K562 (cell line): Measurements from ENCODE around the gene TNFAIP8L1. TPM values are rescaled to one million over a fixed set of nuclear protein-coding genes. Genes with fewer than 3 reads are reported as not detected.

ENCODE experiments used
- ATAC-seq: fragments of 200-7000 bp; cut with Tn5 transposase; 3 replicates; pipeline ENCODE4 v1.9.1; 2020; ENCODE audit warnings: moderate library complexity
- BruUV-seq: library from RNA; stranded (reverse); fragments of 400-500 nt; replicated peaks from 2 replicates; lab custom pipeline; 2021; lab: Mats Ljungman, UMichigan
- CTCF ChIA-PET: fragments of 300-600 bp; formaldehyde crosslinking; extraction: SDS; loops from one replicate; lab custom pipeline; 2021; ENCODE audit warnings: low intra/inter-chr PET ratio; lab: Yijun Ruan, JAX
- POLR2A ChIA-PET: fragments of 300-600, 350-650 bp; sonication (Branson Sonifier 250); formaldehyde crosslinking; extraction: SDS; loops from one replicate; lab custom pipeline; 2021; ENCODE audit warnings: antibody characterized with exemption, inconsistent platforms; lab: Yijun Ruan, JAX
- DNase-seq, 4 experiments: peaks; one replicate each; pipeline versions ENCODE4 v3.0.0 to v3.0.0-alpha.2; 2011 to 2018; ENCODE audit warnings: low spot score in 3 of 4, mixed read lengths in 3 of 4; ENCODE audit errors: extremely low read depth in 1 of 4
- FAIRE-seq: peaks from 2 replicates; lab custom pipeline; 2011; peaks lifted over from hg19 to GRCh38; lab: Jason Lieb, UNC
- H2AFZ ChIP-seq: 2 replicates; pipeline ENCODE4 v1.6.0; 2011; ENCODE audit warnings: low read depth, low read length, control low read depth, inconsistent platforms
- H3K27ac ChIP-seq: fragments of 200-600 bp; 3 replicates; pipeline ENCODE4 v1.8.0; 2011; ENCODE audit warnings: low read depth, mild to moderate bottlenecking, control low read depth, inconsistent platforms, low read length, moderate library complexity, mixed read lengths; ENCODE audit errors: extremely low read depth
- H3K27me3 ChIP-seq, 2 experiments: fragments of 300-600 bp in 1 of 2; 2 replicates in 1 of 2; 3 replicates in 1 of 2; pipeline versions ENCODE4 v1.6.0 to v1.8.0; 2011; ENCODE audit warnings: inconsistent platforms in 2 of 2, low read length in 2 of 2, mild to moderate bottlenecking in 1 of 2, mixed read lengths in 1 of 2, moderate library complexity in 1 of 2; ENCODE audit not compliant: control insufficient read depth in 2 of 2, insufficient read depth in 2 of 2
- H3K36me3 ChIP-seq: fragments of 300-600 bp; 3 replicates; pipeline ENCODE4 v1.8.0; 2011; ENCODE audit warnings: mild to moderate bottlenecking, low read length, inconsistent platforms; ENCODE audit not compliant: control insufficient read depth, insufficient read depth
- H3K4me1 ChIP-seq, 2 experiments: fragments of 200-600 bp in 1 of 2; replicated peaks in 1 of 2; 2 replicates in 1 of 2; 3 replicates in 1 of 2; pipeline versions ENCODE4 v1.5.1 to v1.8.0; 2011; ENCODE audit warnings: inconsistent platforms in 2 of 2, low read length in 2 of 2, mild to moderate bottlenecking in 1 of 2, mixed read lengths in 1 of 2, moderate library complexity in 1 of 2; ENCODE audit not compliant: control insufficient read depth in 2 of 2, insufficient read depth in 2 of 2
- H3K4me2 ChIP-seq: 2 replicates; pipeline ENCODE4 v1.6.1; 2011; ENCODE audit warnings: low read length, control low read depth, inconsistent platforms, mixed read lengths; ENCODE audit not compliant: insufficient read depth
- H3K4me3 ChIP-seq: fragments of 200-600 bp; sonication (generic), shearing (Covaris generic); 2 replicates; pipeline ENCODE4 v1.5.1; 2016; ENCODE audit warnings: control low read depth, inconsistent platforms
- H3K79me2 ChIP-seq: fragments of 200-600 bp; 3 replicates; pipeline ENCODE4 v1.8.0; 2011; ENCODE audit warnings: low read length, inconsistent platforms; ENCODE audit not compliant: control insufficient read depth, insufficient read depth
- H3K9ac ChIP-seq, 2 experiments: 2 replicates each; pipeline versions ENCODE4 v1.6.0 to v1.6.1; 2011; ENCODE audit warnings: low read depth in 2 of 2, low read length in 2 of 2, control low read depth in 1 of 2, inconsistent platforms in 1 of 2, mild to moderate bottlenecking in 1 of 2, mixed read lengths in 1 of 2; ENCODE audit not compliant: insufficient read depth in 1 of 2
- H3K9me1 ChIP-seq: one replicate; pipeline ENCODE4 v1.6.0; 2011; ENCODE audit warnings: inconsistent platforms, mild to moderate bottlenecking, low read length, moderate library complexity; ENCODE audit not compliant: control insufficient read depth, insufficient read depth
- H3K9me3 ChIP-seq: replicated peaks from 2 replicates; pipeline ENCODE4 v1.5.1; 2011; ENCODE audit warnings: low read depth, low read length, inconsistent platforms; ENCODE audit not compliant: control insufficient read depth, insufficient read depth
- H4K20me1 ChIP-seq: replicated peaks from 2 replicates; pipeline ENCODE4 v1.6.1; 2011; ENCODE audit warnings: low read length, inconsistent platforms, mixed read lengths; ENCODE audit not compliant: control insufficient read depth, insufficient read depth
- ATF4 ChIP-seq: fragments of 450-650 bp; formaldehyde crosslinking; IDR thresholded peaks from 2 replicates; pipeline ENCODE4 v1.4.0; 2022; ENCODE audit warnings: mild to moderate bottlenecking, moderate library complexity
- MBD1 ChIP-seq: fragments of 250-450 bp; sonication (Bioruptor Pico); IDR thresholded peaks from 2 replicates; pipeline ENCODE4 v1.8.0; 2022; ENCODE audit warnings: inconsistent platforms
- MCM7 ChIP-seq, 2 experiments: fragments of 450-650 bp; IDR thresholded peaks; 2 replicates each; pipeline ENCODE4 v1.6.1; 2016 to 2018
- RAD21 ChIP-seq, 2 experiments: fragments of 250-450 bp in 1 of 2; fragments of 450-650 bp in 1 of 2; sonication (Bioruptor Pico) in 1 of 2; formaldehyde crosslinking in 1 of 2; IDR thresholded peaks in 1 of 2; conservative IDR thresholded peaks in 1 of 2; 2 replicates each; pipeline versions ENCODE4 v1.4.0 to v1.8.0; 2020 to 2022; ENCODE audit warnings: mild to moderate bottlenecking in 2 of 2, moderate library complexity in 1 of 2
- RBM22 ChIP-seq: fragments of 200-400 bp; formaldehyde crosslinking; IDR thresholded peaks from 2 replicates; pipeline ENCODE4 v1.6.1; 2018; ENCODE audit warnings: low read length, low read depth; ENCODE audit not compliant: poor library complexity, severe bottlenecking
- SP1 ChIP-seq: sonication (generic); formaldehyde crosslinking; IDR thresholded peaks from 2 replicates; pipeline ENCODE4 v1.8.1; 2022; ENCODE audit warnings: mild to moderate bottlenecking, missing genetic modification reagents
- ZKSCAN8 ChIP-seq: fragments of 200-800 bp; sonication (Bioruptor generic); IDR thresholded peaks from 2 replicates; pipeline ENCODE4 v1.6.1; 2016; ENCODE audit warnings: missing genetic modification characterization, missing compliant biosample characterization
- ZNF174 ChIP-seq: fragments of 250-450 bp; sonication (Bioruptor Pico); IDR thresholded peaks from 2 replicates; pipeline ENCODE4 v1.4.0; 2020; ENCODE audit warnings: mild to moderate bottlenecking
- WGBS: fragments of 100-300 bp; shearing (Covaris generic); methylation state at CpG from one replicate; pipeline ENCODE4 v1.1.6; 2016; ENCODE audit warnings: low coverage, mixed read lengths; ENCODE audit not compliant: insufficient coverage; ENCODE audit errors: missing lambda C conversion rate; 5-methylcytosine and 5-hydroxymethylcytosine counted together
- in situ Hi-C: fragments of 300-500 bp; cut with MboI; formaldehyde crosslinking; loops from 4 replicates; pipeline ENCODE4 v1.15.0; 2018; ENCODE audit warnings: inconsistent platforms, mixed read lengths
- intact Hi-C: fragments of 100-400 bp; cut with micrococcal nuclease; formaldehyde crosslinking; loops from 2 replicates; pipeline ENCODE4 v1.14.2; 2022
- polyA plus RNA-seq, 8 experiments: library from polyadenylated mRNA; depleted of rRNA in 4 of 8; stranded (reverse) in 5 of 8; unstranded in 3 of 8; fragments of >200 nt; fragmentation: Nextera tagmentation in 2 of 8; fragmentation: Illumina TruSeq in 1 of 8; extraction: Ambion mirVana in 2 of 8; extraction: Trizol in 1 of 8; gene quantifications; 2 replicates each; pipeline versions ENCODE4 v1.2.1 to v1.2.3, GENCODE V29; 2011 to 2014; ENCODE audit warnings: inconsistent platforms in 1 of 8, missing spikeins in 1 of 8
- total RNA-seq, 7 experiments: library from RNA; depleted of rRNA in 6 of 7; stranded (reverse); fragments of >200 nt in 6 of 7; fragmentation: Illumina TruSeq in 2 of 7; extraction: Trizol in 2 of 7; gene quantifications; 2 replicates each; pipeline versions ENCODE4 v1.2.1 to v1.2.3, GENCODE V29; 2011 to 2021; ENCODE audit warnings: low replicate concordance in 1 of 7

TNFAIP8L1 gene
- total and polyA plus RNA-seq, 9 of the 15 experiments (the other 6 are each of a cell fraction or from before 2014, with no cell fraction given) = 0.69 to 9.3 (median 4.9) TPM

- 26% methylated on average over 5 of the region's 5 CpGs for WGBS
- Histone ChIP-seq H4K20me1 (no peaks in the 10 kb centered on the region), H3K4me2 (no peak overlapping the region), H3K36me3 (no peaks in the 10 kb centered on the region), H2AFZ (no peak overlapping the region), H3K79me2 (no peaks in the 10 kb centered on the region), H3K9me1 (no peaks in the 10 kb centered on the region), H3K9me3 (no peaks in the 10 kb centered on the region), H3K27me3 (peaks cover 0 to 3% of the 10 kb centered on the region in 2 experiments; a peak in 1 of 5 replicates), H3K4me1 (peaks cover 5 to 12% of the 10 kb centered on the region in 2 experiments; a peak in 3 of 5 replicates), H3K4me3 (no peak overlapping the region), H3K9ac (no peak overlapping the region), H3K27ac (no peak overlapping the region)
- in situ Hi-C loops (no loop called here), intact Hi-C loops (no loop called here)
- DNase-seq (no peak), FAIRE-seq (no peak), ATAC-seq (no peak)
- no peak for TF ChIP-seq RBM22
- TF ChIP-seq ATF4 (CRISPR knock-in tag) = no peak
- TF ChIP-seq RAD21 (CRISPR knock-in tag; conservative IDR thresholded peaks at IDR 0.05 in 1 of 2, IDR thresholded peaks at IDR 0.05 in 1 of 2) = no peak
- TF ChIP-seq SP1 (CRISPR knock-in tag) = no peak
- TF ChIP-seq ZNF174 = no peak
- TF ChIP-seq ZKSCAN8 (CRISPR knock-in tag) = peak; percentile 88; the same call in 1 of the 2 replicates
- TF ChIP-seq MCM7 (IDR thresholded peaks at IDR 0.05) = no peak
- TF ChIP-seq MBD1 (CRISPR knock-in tag) = no peak
- ChIA-PET CTCF (no interaction called here), POLR2A (interaction anchor here (0.9 to 1.1 kb wide), 2 partner anchors 8 to 14 kb away, joined by 4 to 6 read pairs; no protein-coding TSS in a partner anchor)
- no TSS peak for BruUV-seq
Observed at GRCh38 chr19:4606181-4606580, 33.1 kb upstream of the TNFAIP8L1 start.
